D721Med (cell line): Measurements from ENCODE around the gene CRLF1.

Experiments used
- DNase-seq: peaks from one replicate; pipeline ENCODE4 v3.0.0; 2011; ENCODE audit warnings: low spot score; ENCODE audit not compliant: insufficient read length
- FAIRE-seq: peaks from 2 replicates; lab custom pipeline; 2011; peaks lifted over from hg19 to GRCh38; lab: Jason Lieb, UNC
- CTCF ChIP-seq: IDR thresholded peaks from 2 replicates; pipeline ENCODE4 v1.5.1; 2012; ENCODE audit warnings: mild to moderate bottlenecking, control low read depth; ENCODE audit not compliant: insufficient read depth; ENCODE audit errors: missing control alignments

Gene CRLF1

GRCh38 chr19:18562086-18562485 is 44.5 kb downstream of the CRLF1 start:
- DNase-seq (no peak), FAIRE-seq (no peak)
- TF ChIP-seq CTCF, result no peak

GRCh38 chr19:18559685-18560084 is 46.9 kb downstream of the CRLF1 start:
- DNase-seq (no peak), FAIRE-seq (no peak)
- TF ChIP-seq CTCF, result no peak

- no peak for FAIRE-seq
- DNase-seq, result no peak
- TF ChIP-seq CTCF, result no peak
Observed at GRCh38 chr19:18558604-18559003, 48.0 kb downstream of the CRLF1 start.

- no peak for DNase-seq
- TF ChIP-seq CTCF, result no peak
- no peak for FAIRE-seq
Observed at GRCh38 chr19:18558202-18558555, 48.4 kb downstream of the CRLF1 start.

GRCh38 chr19:18557411-18558201 is 49.0 kb downstream of the CRLF1 start, which contains the start of gene KXD1:
Gene KXD1 (plus strand): TSS chr19:18557870. CDS start chr19:18562057, 4,187 bp downstream.
- TF ChIP-seq CTCF, result no peak
- DNase-seq, result peak; percentile 86
- no peak for FAIRE-seq

- no peak for TF ChIP-seq CTCF
- FAIRE-seq (peak; percentile 56), DNase-seq (peak; percentile 58)
Observed at GRCh38 chr19:18551631-18552030, 55.0 kb downstream of the CRLF1 start.

GRCh38 chr19:18543814-18544475 is 62.7 kb downstream of the CRLF1 start:
- FAIRE-seq, result no peak

More at GRCh38 chr19:18543814-18544475, 62.7 kb downstream of the CRLF1 start:
- DNase-seq, result no peak
- peak; percentile 4 for TF ChIP-seq CTCF
